Measurements from ENCODE around the gene SNX8.
"Not testable (repeated sequence)": the region's sequence is repeated elsewhere in the genome, so short reads cannot be mapped to it uniquely, and the experiment has no call there.

SNX8 gene

GRCh38 chr7:2326951-2327350 is 12.7 kb upstream of the SNX8 start:
- DNase-seq, result no peak

DNA sequence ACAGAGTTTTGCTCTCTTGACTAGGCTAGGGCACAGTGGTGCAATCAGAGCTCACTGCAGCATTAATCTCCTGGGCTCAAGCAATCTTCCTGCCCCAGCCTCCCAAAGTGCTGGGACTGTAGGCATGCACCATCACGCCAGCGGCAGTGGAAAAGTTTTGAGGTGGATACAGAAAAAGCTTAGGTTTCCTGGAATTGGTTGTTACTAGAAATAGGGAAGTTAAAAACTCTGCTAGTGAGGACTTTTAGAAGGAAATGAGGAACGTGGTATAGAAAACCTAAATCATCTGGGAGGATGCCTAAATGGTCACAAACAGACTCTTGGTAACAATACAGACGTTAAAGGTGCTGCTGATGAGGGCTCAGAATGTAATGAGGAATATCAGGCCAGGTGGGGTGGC is 10.9 kb upstream of the SNX8 start:
- no peak for DNase-seq

GRCh38 chr7:2321020-2321419 is 6.8 kb upstream of the SNX8 start:
- no peak for DNase-seq

GRCh38 chr7:2317556-2318293 is 3.5 kb upstream of the SNX8 start:
- no peak for DNase-seq

DNA sequence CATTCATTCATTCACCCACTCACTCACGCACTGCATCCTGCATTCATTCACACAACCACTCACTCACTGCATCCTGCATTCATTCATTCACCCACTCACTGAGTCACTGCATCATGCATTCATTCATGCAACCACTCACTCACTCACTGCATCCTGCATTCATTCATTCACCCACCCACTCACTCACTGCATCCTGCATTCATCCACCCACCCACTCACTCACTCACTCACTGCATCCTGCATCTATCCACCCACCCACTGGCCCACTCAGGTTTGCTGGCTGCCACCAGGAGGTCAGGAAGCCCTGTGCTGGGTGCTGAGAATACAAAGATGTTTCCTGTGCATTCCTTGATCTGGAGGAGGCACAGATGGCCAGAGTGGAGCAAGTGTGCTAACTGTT is 2.3 kb upstream of the SNX8 start:
- no peak for DNase-seq

DNA sequence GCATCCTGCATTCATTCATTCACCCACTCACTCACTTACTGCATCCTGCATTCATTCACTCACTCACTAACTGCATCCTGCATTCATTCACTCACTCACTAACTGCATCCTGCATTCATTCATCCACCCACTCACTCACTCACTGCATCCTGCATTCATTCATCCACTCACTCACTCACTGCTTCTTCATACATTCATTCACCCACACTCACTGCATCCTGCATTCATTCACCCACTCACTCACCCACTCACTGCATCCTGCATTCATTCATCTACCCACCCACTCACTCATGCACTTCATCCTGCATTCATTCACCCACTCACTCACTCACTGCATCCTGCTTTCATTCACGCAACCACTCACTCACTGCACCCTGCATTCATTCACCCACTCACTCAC is 1.5 kb upstream of the SNX8 start:
- DNase-seq, result no peak

DNA sequence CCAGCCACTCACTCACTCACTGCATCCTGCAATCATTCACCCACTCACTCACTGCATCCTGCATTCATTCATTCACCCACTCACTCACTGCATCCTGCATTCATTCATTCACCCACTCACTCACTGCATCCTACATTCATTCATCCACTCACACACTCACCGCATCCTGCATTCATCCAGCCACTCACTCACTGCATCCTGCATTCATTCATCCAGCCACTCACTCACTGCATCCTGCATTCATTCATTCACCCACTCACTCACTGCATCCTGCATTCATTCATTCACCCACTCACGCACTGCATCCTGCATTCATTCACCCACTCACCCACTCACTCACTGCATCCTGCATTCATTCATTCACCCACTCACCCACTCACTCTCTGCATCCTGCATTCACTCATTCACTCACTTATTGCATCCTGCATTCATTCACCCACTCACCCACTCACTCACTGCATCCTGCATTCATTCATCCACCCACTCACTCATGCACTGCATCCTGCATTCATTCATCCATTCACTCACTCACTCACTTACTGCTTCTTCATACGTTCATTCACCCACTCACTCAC is 802 bp upstream of the SNX8 start:
- not testable (repeated sequence) for DNase-seq

DNA sequence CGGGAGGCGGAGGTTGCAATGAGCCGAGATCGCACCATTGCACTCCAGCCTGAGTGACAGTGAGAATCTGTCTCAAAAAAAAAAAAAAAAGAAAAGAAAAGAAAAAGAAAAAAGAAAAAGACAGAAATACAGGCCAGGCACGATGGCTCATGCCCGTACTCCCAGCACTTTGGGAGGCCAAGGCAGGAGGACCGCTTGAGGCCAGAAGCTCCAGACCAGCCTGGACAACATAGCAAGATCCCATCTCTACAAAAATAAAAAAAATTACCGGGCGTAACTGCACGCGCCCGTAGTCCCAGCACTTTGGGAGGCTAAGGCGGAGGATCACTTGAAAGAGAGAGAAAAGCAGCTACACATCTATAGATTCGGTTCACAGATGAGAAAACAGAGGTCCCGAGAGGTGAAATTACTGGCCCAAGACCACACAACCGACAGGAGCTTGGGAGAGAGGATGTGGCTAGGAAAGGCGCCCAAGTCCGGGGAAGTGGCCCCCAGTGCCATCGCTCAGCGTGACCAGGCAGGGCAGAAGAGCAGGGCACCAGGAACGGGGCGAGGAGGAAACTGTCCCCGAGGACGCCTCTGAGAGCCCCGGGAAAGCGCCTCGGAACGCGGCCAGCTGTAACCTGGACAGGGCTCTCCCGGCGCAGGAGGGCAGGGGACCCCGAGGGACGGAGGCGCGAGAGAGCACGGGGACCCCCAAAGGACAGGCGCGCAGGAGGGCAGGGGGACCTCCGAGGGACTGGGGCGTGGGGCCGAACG is 612 bp downstream of the SNX8 start:
- DNase-seq, result no peak

- no peak for DNase-seq
Measured at GRCh38 chr7:2312267-2312929, 1.8 kb downstream of the SNX8 start.

DNA sequence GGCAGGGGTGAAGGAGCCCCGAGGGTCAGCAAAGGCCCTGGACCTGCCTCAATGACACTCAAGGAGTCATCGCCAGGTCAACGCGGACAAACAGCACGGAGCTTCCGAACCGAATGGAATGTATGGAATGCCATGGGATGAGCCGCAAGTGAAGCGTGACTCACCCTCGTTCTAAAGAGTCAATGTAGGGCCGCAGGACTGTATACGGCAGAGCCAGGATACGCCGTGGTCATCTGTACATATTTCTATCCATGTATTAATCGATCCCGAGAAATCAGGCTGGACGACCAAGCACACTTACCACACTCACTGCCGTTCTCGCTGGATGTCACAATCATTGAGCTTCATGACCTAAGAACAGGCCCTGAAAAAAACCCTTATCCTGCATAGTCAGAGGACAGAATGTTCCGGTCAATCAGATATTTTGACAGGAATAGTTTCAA is 4.3 kb downstream of the SNX8 start:
- no peak for DNase-seq

- no peak for DNase-seq
Measured at GRCh38 chr7:2307690-2308107, 6.5 kb downstream of the SNX8 start.

GRCh38 chr7:2306688-2307087 is 7.6 kb downstream of the SNX8 start:
- no peak for DNase-seq

DNA sequence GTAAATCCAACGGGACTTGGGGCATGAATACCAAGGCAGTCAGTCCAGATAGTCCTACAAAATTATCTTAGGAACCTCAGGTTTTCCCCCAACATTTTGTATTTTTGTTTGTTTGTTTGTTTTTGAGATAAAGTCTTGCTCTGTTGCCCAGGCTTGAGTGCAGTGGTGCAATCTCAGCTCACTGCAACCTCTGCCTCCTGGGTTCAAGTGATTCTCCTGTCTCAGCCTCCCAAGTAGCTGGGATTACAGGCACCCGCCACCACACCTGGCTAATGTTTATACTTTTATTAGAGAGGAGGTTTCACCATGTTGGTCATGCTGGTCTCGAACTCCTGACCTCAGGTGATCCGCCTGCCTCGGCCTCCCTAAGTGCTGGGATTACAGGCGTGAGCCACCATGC is 9.0 kb downstream of the SNX8 start:
- not testable (repeated sequence) for DNase-seq

- DNase-seq, result not testable (repeated sequence)
Measured at GRCh38 chr7:2303520-2303919, 10.7 kb downstream of the SNX8 start.

DNA sequence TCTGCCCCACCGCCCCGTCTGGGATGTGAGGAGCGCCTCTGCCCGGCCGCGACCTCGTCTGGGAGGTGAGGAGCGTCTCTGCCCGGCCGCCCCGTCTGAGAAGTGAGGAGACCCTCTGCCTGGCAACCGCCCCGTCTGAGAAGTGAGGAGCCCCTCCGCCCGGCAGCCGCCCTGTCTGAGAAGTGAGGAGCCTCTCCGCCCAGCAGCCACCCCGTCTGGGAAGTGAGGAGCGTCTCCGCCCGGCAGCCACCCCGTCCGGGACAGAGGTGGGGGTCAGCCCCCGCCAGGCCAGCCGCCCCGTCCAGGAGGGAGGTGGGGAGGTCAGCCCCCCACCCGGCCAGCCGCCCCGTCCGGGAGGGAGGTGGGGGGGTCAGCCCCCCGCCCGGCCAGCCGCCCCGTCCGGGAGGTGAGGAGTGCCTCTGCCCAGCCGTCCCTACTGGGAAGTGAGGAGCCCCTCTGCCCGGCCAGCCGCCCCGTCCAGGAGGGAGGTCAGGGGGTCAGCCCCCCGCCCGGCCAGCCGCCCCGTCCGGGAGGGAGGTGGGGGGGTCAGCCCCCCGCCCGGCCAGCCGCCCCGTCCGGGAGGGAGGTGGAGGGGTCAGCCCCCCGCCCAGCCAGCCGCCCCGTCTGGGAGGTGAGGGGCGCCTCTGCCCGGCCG is 11.4 kb downstream of the SNX8 start:
- DNase-seq, result not testable (repeated sequence)

DNA sequence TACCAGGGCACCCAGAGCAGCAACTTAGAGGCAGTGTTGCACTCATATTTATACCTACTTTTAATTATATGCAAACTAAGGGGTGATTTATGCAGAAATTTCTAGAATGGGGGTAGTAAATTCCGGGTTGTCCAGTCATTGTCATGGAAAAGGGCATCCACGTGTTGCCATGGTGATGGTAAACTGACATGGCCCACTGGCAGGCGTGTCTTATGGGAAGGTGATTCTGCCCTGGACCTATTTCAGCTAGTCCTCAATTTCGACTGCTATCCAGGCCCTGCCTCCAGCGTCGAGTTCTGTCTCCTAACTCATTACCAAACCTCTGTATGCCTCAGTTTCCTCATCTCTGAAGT is 12.8 kb downstream of the SNX8 start:
- no peak for DNase-seq

GRCh38 chr7:2299870-2300512 is 14.2 kb downstream of the SNX8 start:
- DNase-seq, result no peak

DNA sequence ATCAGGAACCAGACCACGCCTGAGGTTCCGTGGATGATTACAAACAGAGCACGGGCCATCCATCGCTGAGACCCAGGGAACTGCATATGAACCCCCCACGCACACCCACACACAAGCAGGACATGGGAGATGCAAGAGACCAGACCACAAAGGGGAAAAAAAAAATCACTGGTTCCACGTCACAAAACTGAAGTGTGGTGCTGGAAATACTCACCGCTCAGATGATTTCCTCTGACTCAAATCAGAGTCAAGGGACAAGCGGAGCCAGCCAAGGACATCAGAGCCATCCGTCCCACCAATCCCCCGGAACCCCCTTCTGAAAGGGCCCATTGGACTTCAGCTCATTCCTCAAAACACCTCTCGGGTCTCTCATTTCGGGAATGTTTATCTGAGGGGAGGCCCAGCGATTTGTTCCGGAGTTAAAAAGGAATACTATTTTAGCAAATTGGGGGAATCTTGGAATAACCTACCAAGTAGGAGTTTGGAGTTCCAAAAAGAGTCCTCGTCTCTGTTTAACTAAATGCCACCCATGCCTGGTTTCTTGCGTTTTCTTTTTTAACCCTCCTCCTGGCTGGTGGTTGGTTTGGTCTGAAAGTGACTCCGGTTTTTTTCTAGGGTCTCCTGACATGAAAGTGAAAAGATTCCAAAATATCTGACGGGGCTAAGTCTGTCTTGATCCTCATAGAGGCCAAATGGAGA is 15.0 kb downstream of the SNX8 start:
- DNase-seq, result no peak

- no peak for DNase-seq
Measured at GRCh38 chr7:2296832-2297231, 17.4 kb downstream of the SNX8 start.

DNA sequence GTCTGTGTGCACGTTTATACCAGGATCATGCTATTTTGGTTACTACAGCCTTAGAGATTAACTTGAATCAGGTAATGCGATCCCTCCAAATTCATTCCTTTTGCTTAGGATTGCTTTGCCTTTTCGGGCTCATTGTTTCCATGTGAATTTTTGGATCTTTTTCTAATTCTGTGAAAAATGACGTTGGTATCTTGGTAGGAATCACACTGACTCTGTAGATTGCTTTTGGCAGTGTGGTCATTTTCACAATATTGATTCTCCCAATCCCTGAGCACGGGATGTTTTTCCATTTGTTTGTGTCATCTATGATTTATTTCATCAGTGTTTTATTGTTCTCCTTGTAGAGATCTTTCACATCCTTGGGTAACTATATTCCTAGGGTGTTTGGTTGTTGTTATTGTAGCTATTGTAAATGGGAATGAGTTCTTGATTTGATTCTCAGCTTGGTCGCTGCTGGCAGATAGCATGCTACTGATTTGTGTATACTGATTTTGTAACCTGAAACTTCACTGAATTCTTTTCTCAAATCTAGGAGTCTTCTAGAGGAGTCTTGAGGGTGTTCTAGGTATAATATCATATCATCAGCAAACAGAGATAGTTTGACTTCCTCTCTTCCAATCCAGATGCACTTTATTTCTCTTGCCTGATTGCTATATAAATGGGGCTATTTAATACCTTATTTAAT is 18.2 kb downstream of the SNX8 start:
- no peak for DNase-seq

DNA sequence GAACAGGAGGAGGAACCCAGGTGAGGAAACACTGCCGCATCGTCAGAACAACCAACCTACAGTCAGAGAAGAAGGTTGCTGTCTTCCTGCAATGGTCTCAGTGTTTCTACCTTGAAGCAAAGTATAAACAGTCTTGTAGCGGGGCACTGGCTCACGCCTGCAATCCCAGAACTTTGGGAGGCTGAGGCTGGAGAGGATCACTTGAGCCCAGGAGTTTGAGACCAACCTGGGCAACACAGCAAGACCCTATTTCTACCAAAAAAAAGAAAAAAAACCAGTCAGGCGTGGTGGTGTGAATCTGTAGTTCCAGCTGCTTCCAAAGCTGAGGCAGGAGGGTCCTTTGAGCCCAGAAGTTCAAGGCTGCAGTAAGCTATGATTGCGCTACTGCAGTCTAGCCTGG is 23.4 kb downstream of the SNX8 start:
- DNase-seq, result no peak

All from hippocampal formation (tissue), 2 donors.